Measurements from ENCODE around the gene CFTR. TPM values are rescaled to one million over a fixed set of nuclear protein-coding genes. Genes with fewer than 3 reads are reported as not detected.

Gene CFTR
- total and polyA plus RNA-seq, 2 of the 8 experiments (the other 6 are each of a cell fraction or from before 2014, with no cell fraction given): 1.2 to 1.6 TPM

- TF ChIP-seq, protein P1, sequence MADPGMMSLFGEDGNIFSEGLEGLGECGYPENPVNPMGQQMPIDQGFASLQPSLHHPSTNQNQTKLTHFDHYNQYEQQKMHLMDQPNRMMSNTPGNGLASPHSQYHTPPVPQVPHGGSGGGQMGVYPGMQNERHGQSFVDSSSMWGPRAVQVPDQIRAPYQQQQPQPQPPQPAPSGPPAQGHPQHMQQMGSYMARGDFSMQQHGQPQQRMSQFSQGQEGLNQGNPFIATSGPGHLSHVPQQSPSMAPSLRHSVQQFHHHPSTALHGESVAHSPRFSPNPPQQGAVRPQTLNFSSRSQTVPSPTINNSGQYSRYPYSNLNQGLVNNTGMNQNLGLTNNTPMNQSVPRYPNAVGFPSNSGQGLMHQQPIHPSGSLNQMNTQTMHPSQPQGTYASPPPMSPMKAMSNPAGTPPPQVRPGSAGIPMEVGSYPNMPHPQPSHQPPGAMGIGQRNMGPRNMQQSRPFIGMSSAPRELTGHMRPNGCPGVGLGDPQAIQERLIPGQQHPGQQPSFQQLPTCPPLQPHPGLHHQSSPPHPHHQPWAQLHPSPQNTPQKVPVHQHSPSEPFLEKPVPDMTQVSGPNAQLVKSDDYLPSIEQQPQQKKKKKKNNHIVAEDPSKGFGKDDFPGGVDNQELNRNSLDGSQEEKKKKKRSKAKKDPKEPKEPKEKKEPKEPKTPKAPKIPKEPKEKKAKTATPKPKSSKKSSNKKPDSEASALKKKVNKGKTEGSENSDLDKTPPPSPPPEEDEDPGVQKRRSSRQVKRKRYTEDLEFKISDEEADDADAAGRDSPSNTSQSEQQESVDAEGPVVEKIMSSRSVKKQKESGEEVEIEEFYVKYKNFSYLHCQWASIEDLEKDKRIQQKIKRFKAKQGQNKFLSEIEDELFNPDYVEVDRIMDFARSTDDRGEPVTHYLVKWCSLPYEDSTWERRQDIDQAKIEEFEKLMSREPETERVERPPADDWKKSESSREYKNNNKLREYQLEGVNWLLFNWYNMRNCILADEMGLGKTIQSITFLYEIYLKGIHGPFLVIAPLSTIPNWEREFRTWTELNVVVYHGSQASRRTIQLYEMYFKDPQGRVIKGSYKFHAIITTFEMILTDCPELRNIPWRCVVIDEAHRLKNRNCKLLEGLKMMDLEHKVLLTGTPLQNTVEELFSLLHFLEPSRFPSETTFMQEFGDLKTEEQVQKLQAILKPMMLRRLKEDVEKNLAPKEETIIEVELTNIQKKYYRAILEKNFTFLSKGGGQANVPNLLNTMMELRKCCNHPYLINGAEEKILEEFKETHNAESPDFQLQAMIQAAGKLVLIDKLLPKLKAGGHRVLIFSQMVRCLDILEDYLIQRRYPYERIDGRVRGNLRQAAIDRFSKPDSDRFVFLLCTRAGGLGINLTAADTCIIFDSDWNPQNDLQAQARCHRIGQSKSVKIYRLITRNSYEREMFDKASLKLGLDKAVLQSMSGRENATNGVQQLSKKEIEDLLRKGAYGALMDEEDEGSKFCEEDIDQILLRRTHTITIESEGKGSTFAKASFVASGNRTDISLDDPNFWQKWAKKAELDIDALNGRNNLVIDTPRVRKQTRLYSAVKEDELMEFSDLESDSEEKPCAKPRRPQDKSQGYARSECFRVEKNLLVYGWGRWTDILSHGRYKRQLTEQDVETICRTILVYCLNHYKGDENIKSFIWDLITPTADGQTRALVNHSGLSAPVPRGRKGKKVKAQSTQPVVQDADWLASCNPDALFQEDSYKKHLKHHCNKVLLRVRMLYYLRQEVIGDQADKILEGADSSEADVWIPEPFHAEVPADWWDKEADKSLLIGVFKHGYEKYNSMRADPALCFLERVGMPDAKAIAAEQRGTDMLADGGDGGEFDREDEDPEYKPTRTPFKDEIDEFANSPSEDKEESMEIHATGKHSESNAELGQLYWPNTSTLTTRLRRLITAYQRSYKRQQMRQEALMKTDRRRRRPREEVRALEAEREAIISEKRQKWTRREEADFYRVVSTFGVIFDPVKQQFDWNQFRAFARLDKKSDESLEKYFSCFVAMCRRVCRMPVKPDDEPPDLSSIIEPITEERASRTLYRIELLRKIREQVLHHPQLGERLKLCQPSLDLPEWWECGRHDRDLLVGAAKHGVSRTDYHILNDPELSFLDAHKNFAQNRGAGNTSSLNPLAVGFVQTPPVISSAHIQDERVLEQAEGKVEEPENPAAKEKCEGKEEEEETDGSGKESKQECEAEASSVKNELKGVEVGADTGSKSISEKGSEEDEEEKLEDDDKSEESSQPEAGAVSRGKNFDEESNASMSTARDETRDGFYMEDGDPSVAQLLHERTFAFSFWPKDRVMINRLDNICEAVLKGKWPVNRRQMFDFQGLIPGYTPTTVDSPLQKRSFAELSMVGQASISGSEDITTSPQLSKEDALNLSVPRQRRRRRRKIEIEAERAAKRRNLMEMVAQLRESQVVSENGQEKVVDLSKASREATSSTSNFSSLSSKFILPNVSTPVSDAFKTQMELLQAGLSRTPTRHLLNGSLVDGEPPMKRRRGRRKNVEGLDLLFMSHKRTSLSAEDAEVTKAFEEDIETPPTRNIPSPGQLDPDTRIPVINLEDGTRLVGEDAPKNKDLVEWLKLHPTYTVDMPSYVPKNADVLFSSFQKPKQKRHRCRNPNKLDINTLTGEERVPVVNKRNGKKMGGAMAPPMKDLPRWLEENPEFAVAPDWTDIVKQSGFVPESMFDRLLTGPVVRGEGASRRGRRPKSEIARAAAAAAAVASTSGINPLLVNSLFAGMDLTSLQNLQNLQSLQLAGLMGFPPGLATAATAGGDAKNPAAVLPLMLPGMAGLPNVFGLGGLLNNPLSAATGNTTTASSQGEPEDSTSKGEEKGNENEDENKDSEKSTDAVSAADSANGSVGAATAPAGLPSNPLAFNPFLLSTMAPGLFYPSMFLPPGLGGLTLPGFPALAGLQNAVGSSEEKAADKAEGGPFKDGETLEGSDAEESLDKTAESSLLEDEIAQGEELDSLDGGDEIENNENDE (IDR thresholded peaks at IDR 0.05; ENCODE audit: insufficient replicate concordance, low read length): no peak
- TF ChIP-seq EP300 (IDR thresholded peaks at IDR 0.05; ENCODE audit: borderline replicate concordance in 1 of 2, low read depth in 2 of 2, low read length in 2 of 2) (no peak), CTBP2 (IDR thresholded peaks at IDR 0.05; ENCODE audit: borderline replicate concordance, insufficient read depth, insufficient read length, low read length) (no peak), RBBP5 (IDR thresholded peaks at IDR 0.05; ENCODE audit: borderline replicate concordance, low read depth, low read length) (no peak), KDM5A (IDR thresholded peaks at IDR 0.05; ENCODE audit: low read length) (no peak)
- TF ChIP-seq, protein P2, sequence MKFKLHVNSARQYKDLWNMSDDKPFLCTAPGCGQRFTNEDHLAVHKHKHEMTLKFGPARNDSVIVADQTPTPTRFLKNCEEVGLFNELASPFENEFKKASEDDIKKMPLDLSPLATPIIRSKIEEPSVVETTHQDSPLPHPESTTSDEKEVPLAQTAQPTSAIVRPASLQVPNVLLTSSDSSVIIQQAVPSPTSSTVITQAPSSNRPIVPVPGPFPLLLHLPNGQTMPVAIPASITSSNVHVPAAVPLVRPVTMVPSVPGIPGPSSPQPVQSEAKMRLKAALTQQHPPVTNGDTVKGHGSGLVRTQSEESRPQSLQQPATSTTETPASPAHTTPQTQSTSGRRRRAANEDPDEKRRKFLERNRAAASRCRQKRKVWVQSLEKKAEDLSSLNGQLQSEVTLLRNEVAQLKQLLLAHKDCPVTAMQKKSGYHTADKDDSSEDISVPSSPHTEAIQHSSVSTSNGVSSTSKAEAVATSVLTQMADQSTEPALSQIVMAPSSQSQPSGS (IDR thresholded peaks at IDR 0.05; ENCODE audit: low read length): no peak
These were observed 212.5 kb downstream of the CFTR start (continued) for GRCh38 chr7:117692338-117692737.
